Chondrocyte (in vitro differentiated cells): ENCODE data around the gene SLC2A1. TPM values are rescaled to one million over a fixed set of nuclear protein-coding genes. Genes with fewer than 3 reads are reported as not detected.

Source experiments
- DNase-seq: peaks from one replicate; pipeline ENCODE4 v3.0.0; 2021; ENCODE audit warnings: mixed read lengths, low spot score
- H3K27ac Mint-ChIP-seq: one replicate; pipeline ENCODE4 v1.8.0; 2021; ENCODE audit warnings: mild to moderate bottlenecking, moderate library complexity, mixed read lengths; ENCODE audit not compliant: unreplicated experiment
- H3K27me3 Mint-ChIP-seq: 2 replicates; pipeline ENCODE4 v1.8.0; 2021; ENCODE audit warnings: low read depth, mixed read lengths
- H3K36me3 Mint-ChIP-seq: 2 replicates; pipeline ENCODE4 v1.8.0; 2021; ENCODE audit warnings: low read depth, mixed read lengths
- H3K4me1 Mint-ChIP-seq: 2 replicates; pipeline ENCODE4 v1.8.0; 2021; ENCODE audit warnings: low read depth, mild to moderate bottlenecking, mixed read lengths
- H3K4me3 Mint-ChIP-seq: one replicate; pipeline ENCODE4 v1.8.0; 2021; ENCODE audit warnings: mild to moderate bottlenecking, moderate library complexity, mixed read lengths; ENCODE audit not compliant: unreplicated experiment
- H3K9me3 Mint-ChIP-seq: 2 replicates; pipeline ENCODE4 v1.8.0; 2021; ENCODE audit warnings: low read depth, mixed read lengths
- CTCF ChIP-seq: fragments of 200-600 bp; sonication (generic); IDR thresholded peaks from 2 replicates; pipeline ENCODE4 v1.5.0; 2021; ENCODE audit warnings: antibody characterized with exemption, mild to moderate bottlenecking, moderate library complexity
- total RNA-seq: library from RNA; stranded (reverse); gene quantifications from 3 replicates; pipeline ENCODE4 v1.2.1, GENCODE V29; 2021

SLC2A1 gene
- total RNA-seq, 1 donor from 2014 or later, result 190 TPM

- H3K27ac Mint-ChIP-seq, result peak overlapping the region; percentile 98
- H3K27me3 Mint-ChIP-seq, result no peaks in the 10 kb centered on the region
Measured at GRCh38 chr1:42943166-42943565, 15.5 kb downstream of the SLC2A1 start.

GRCh38 chr1:42942444-42942843, 16.2 kb downstream of the SLC2A1 start:
- Mint-ChIP-seq H3K27me3 (no peaks in the 10 kb centered on the region), H3K27ac (peak overlapping the region; percentile 98), H3K4me1 (peaks cover 99% of the 10 kb centered on the region), H3K9me3 (peaks cover 3% of the 10 kb centered on the region), H3K36me3 (peaks cover 23% of the 10 kb centered on the region), H3K4me3 (no peak overlapping the region)
- no peak for TF ChIP-seq CTCF
- DNase-seq, result no peak

More at GRCh38 chr1:42943166-42943565, 15.5 kb downstream of the SLC2A1 start:
- Mint-ChIP-seq H3K36me3 (peaks cover 20% of the 10 kb centered on the region), H3K4me3 (no peak overlapping the region), H3K4me1 (peaks cover 99% of the 10 kb centered on the region), H3K9me3 (peaks cover 3% of the 10 kb centered on the region)
- no peak for DNase-seq
- no peak for TF ChIP-seq CTCF

- peaks cover 99% of the 10 kb centered on the region for H3K4me1 Mint-ChIP-seq
- peak overlapping the region; percentile 98 for H3K27ac Mint-ChIP-seq
- DNase-seq, result no peak
- H3K9me3 Mint-ChIP-seq, result peaks cover 3% of the 10 kb centered on the region
- H3K27me3 Mint-ChIP-seq, result no peaks in the 10 kb centered on the region
- TF ChIP-seq CTCF, result no peak
- peak overlapping the region; percentile 23 for H3K4me3 Mint-ChIP-seq
- H3K36me3 Mint-ChIP-seq, result peaks cover 27% of the 10 kb centered on the region
Measured at GRCh38 chr1:42941640-42942330, 16.9 kb downstream of the SLC2A1 start.

- no peak for DNase-seq
Measured at GRCh38 chr1:42940851-42941639, 17.6 kb downstream of the SLC2A1 start.

More at GRCh38 chr1:42940851-42941639, 17.6 kb downstream of the SLC2A1 start:
- Mint-ChIP-seq H3K4me3 (peak overlapping the region; percentile 23), H3K27me3 (no peaks in the 10 kb centered on the region), H3K36me3 (peaks cover 27% of the 10 kb centered on the region), H3K27ac (peak overlapping the region; percentile 98), H3K4me1 (peaks cover 99% of the 10 kb centered on the region), H3K9me3 (peaks cover 3% of the 10 kb centered on the region)
- TF ChIP-seq CTCF, result no peak
